GM18867 (cell line): ENCODE measurements around the gene DTL.

Experiments used
- ATAC-seq: cut with Tn5 transposase; IDR thresholded peaks from one replicate; pipeline ENCODE4 v1.9.1; 2021; ENCODE audit warnings: mild to moderate bottlenecking, moderate library complexity; ENCODE audit not compliant: unreplicated experiment

The DTL gene

DNA sequence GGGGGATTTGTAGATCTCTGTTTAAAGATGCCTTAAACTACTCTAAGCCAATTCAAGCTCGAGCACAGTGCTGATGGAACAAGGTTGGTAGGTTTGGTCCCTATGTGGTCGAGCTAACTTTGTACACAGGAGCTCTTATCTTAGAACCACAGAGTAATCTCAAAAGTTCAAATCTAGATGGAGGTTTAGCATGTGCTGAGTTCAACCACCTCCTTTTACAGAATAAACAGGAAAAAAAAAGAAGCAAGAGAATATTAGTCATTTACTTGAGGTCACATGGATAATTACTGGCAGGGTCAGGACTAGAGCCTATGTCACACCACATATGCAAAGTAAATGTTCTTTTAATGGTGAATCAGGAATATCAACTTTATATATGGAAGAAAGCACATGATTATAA lies 86.2 kb downstream of the DTL start:
- ATAC-seq = no peak

DNA sequence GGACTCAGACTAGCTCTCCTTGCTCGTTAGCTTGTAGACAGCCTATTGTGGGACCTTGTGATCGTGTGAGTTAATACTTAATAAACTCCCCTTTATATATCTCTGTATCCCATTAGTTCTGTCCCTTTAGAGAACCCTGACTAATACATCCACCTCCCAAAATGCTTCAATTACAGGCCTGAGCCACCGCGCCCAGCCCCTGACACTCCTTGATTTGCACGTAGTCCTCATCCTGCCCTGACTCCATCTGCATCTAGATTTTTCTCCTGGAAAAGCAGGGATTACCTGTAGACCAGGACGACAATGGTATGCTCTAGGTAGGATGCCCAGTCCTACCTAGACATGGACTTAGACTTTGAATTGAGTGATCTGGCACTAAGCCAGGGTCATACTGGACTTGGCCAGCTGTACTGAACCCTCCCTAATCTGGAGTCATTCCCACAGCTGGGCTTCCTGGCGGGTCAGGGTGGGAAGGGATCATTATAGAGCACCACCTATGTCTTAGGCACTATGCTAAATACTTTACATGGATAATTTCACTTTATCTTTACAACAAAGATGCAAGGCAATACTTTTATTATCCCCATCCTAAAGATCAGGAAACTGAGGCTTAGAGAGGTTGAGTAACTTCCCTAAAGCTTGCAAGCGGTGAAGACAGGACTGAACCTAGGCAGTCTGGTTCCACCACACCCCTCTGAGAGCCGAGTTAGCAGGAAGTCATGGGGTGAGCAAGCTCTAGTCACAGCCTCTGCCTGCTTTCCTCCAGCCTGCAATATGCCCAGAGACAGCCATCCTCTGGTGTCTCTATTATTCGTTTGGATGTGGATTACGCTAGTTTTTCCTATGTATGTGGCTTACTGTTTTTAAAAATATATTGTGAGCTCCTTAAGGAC lies 89.4 kb downstream of the DTL start:
- no peak for ATAC-seq

DNA sequence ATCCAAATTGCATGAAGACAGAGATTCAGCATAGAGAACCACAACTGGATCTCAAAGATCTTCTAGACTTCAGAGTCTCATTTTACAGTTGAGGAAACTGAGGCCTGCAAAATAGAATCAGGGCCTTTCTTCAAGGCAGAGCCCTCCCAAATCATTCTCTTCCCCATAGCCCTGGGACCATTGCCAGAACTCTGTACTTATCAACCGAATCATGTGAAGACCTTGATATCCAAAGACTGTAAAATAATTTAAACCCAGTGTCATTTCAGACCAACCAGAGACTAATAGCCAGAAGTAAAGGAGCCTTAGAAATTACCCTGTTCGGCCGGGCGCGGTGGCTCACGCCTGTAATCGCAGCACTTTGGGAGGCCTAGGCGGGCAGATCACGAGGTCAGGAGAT lies 90.1 kb downstream of the DTL start:
- ATAC-seq = no peak

DNA sequence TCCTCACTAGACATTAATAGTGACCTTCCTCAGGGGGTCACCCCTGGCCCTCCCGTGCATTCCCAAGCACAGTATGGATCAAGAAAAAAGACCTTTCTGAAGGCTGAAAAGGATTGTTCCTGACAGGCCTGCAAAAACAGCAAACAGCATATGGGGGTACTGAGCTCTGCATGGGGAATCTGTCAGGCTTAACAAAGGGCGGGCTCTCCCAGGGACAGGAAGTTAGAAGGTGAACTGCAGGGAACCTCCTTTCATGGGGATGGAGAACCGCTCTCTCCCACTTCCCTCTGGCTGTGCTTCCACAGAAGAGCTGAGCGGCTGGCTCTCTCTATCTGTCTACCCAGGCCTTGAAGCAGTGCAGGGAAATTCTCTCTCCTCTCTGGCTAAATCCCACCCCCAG lies 91.7 kb downstream of the DTL start:
- ATAC-seq = no peak

DNA sequence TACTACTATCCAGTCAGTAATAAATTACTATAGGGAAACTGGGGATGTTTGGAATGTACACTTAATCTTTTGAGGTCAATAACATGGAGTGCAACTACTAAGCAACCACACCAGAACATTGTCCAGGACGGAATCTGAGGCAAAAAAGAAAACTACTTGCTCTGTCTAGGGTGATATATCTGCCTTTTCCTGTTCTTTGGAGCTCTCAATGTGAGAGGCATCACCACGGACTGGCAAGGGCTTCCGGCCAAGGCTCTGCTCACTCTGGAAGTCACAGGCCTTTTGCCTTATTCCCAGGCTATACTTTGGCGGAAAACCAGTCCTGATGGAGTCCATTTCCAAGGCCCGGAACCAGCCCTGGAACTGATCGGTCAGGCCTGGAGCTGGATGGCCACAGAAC lies 94.2 kb downstream of the DTL start:
- no peak for ATAC-seq

DNA sequence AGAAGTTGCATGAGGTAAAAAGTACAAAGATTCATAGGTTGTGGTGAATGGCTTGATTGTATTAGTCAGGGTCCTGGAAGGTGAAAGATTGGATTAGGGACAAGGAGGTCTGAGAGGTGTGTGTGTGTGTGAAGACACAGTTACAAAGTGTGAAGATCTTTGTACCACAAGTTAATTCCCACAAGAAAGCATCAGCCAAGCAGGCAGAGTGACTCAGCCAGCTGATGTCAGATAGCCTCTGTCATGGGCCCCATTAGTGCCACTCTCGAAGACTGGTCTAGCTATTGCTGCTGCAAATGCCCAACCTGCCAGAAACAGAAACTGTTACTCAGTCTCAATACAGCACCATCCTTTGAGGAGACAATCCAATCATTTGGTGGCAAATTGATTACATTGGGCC lies 96.5 kb downstream of the DTL start:
- ATAC-seq = no peak

DNA sequence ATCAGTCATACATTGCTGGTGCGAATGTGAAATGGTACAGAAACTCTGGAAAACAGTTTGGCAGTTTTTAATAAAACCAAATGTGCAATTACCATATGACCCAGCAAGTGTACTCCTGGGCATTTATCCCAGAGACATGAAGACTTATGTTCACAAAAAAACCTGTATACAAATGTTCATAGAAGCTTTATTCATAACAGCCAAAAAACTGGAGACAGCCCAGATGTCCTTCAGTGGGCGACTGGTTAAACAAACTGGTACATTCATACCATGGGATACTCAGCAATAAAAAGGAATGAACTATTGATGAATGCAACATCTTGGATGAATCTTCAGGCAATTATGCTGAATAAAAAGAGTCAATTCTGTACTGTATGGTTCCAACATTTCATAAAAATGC lies 97.8 kb downstream of the DTL start:
- ATAC-seq = no peak

DNA sequence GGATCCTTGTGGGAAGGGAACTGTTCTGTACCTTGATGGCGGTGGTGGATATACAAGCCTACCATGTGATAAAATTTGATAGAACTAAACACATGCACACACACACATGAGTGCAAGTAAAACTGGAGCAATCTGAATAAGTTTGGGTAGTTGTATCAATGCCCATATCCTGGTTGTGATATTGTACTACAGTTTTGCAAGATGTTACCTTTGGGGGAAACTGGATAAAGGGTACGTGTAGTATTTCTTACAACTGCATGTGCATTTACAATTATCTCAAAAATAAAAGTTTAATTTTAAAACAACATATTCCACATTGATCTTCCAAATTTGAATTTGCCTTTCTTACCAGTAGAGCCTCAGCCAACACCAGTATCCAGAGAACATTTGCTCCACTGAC lies 99.6 kb downstream of the DTL start:
- ATAC-seq = no peak

DNA sequence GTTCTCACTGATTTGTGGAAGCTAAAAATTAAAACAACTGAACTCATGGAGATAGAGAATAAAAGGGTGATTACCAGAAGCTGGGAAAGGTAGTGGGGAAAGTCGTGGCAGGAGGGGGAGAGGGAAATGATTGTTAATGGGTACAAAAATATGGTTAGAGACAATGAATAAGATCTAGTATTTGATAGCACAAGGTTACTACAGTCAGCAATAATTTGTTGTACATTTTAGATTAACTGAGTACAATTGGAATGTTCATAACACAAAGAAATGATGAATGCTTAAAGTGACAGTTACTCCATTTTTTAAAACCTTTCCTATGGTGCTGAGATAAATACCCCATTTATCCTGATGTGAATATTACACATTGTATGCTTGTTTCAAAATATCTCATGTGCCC lies 102.3 kb downstream of the DTL start:
- ATAC-seq = no peak

DNA sequence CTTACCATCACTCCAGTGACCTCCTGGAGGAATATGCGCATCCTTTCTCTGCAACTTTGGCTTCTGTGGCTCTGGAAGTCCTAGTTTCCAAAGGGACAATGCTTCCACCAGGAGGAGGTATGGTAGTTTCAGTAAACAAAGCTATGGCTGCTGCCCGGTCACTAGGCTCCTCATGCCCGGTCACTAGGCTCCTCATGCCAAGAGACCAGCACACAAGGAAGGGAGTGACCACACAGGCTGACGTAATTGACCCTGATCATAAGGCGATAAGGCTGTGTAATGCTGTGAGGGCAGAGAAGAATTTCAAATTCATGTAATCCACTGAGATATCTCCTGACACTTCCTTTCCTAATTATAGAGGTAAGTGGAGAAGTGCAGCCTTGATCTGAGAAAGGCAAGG lies 102.9 kb downstream of the DTL start:
- no peak for ATAC-seq

DNA sequence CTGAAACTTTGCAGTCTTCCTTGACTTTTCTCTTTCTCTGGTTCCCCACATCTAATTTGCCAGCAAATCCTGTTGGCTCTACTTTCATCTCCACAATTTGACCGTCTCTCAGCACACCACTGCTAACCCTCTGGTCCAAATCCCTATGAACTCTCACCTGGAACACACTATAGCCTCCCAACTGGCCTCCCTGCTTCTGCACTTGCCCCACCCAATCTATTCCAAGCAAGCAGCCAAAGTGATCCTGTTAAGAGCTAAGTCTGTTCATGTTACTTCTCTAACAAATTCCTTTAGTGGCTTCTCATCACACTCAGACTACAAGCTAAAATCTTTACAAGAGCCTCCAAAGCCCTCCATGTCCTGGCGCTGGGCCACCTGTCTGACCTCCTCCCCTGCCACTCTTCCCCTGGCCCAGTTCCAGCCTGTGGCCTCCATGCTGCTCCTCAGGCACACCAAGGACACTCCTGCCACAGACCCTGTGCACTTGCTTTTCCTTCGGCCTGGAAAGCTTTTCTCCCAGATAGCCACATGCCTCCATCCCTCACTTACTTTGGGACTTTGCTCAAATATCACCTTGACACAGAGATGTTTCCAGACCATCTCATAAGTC lies 104.1 kb downstream of the DTL start:
- no peak for ATAC-seq

DNA sequence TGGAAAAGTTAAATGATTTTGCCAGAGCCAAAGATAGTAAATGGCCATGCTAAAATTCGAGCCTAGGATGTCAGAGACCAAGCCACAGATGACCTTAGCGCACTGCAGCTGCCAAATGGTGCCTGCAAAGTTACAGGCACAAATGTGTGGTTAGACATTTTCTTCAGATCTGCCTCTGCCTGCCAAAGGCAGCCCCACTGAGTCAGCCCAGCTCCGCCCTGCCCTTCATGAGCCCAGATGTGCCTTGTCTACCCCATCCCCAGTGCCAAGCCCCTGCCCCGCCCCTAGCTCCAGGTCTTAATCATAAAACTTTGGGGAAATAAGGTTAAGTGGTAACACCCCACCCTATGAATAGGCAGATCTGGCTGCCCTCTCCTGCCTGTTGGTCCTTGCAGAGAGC lies 105.9 kb downstream of the DTL start:
- ATAC-seq = no peak

DNA sequence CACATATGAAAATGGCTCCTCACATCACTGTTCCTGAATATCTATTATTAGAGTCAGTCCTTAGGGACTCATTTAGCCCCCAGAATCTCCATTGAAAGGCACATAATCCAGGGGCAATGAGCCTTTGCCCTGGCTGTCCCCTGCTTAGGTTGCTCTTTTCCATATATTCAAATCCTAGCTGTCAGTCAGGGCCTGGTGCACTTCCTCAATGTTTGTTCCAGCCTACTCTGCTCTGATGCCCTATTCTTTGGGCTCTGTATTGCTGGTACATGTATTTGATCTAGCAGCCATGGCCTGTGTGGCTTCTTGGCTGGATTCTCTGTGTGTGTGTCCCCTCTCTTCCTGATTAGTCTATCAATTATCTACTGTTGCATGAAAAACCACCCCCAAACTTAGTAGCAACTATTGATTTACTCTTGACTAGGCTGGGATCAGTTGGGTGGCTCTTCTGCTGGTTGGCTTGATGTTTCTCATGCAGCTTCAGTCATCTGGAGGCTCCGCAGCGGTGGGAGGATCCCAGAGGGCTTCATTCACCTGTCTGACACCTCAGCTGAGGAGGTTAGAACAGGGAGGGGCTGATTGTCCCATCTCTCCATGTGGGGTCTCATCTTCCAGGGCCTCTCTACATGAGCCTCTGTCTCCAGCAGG lies 107.5 kb downstream of the DTL start:
- ATAC-seq = no peak

DNA sequence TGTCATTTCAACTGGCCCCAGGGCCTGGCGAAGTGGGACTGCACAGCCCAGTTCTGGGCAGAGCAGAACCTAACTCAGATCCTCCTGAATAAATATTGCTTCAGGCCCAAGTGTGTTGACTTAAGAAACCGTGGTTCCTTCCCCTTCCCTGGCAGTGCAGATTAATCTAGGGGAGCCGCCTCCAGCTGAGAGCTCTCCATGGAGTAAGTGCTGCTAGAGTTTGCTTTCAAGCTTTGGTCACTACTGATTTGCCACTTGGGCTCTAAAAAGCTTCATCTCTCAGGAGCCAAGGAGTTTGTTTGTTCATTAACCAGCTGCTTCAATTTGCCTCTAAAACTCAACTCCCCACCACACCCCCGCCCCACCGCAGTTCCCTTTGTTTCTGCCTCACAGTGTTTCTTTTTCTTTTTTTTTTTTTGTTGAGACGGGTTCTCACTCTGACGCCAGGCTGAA lies 112.1 kb downstream of the DTL start:
- no peak for ATAC-seq

DNA sequence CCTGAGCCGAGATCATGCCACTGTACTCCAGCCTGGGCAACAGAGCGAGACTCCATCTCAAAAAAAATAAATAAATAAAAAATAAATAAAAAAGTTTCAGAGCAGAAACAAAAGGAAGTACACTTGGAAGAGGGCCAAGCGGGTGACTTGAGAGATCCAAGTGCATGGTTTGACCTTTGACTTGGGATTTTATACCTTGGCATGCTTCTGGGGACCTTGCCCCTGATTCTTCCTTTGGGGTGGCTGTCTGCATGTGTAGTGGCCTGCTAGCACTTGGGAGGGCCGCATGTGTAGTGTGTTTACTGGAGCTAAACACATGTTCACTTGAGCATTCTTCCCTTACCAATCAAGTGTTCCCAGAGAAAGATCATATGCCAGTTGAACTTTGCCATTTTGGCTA lies 114.0 kb downstream of the DTL start:
- ATAC-seq = no peak

DNA sequence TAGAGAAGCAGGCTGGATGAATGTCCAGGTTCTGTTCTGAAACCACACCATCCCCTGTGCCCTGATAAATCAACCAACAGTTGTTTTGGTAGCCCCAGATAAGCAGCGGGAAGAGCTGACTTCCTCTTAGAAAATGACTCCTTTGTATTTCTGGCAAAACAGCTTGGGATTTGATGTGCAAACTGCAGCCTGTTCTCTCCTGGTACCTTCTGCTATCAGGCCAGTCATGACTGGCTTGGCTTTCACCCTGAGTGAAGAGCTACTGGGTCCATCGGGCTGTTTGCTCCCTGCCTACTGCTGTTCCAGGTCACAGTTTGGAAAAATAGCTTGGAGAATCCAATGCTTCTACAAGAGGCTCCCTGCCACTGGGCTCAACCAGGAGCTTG lies 116.8 kb downstream of the DTL start:
- no peak for ATAC-seq

DNA sequence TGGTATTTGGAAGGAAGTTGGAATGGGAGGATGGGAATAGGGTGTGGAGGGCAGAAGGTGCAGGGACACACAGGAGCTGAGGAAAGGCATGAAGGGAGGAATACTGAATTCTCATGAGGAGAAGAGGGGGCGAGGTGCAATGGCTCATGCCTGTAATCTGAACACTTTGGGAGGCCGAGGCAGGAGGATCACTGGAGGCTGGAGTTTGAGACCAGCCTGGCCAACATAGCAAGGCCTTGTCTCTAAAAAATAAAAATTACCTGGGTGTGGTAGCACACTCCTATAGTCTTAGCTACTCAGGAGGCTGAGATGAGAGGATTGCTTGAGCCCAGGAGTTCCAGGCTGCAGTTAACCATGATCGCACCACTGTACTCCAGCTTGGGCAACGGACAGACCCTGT lies 117.3 kb downstream of the DTL start:
- ATAC-seq = no peak

DNA sequence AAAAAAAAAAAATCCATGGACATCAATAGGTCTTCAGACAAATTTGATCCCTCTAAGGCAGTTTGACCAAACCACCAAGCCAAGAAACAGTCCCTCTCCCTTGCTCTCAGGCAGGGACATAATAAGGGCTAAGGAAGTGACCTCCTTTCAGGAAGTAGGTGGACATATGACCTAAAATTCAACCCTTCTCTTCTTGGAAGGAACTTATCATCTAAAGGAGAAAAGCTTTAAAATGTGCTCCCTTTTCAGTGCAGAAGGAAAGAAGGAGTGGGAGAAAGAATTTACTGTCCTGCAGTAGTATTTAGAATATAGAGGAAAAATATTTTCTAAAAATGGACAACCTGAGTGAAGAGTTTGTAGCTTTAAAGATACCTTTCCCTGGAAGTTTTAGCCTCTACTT lies 118.1 kb downstream of the DTL start:
- no peak for ATAC-seq
